ENCODE results near the gene DIS3L.
A peak's percentile ranks its signal among the peaks of the same experiment; 100 is the strongest.
"Not testable (repeated sequence)": the region's sequence is repeated elsewhere in the genome, so short reads cannot be mapped to it uniquely, and the experiment has no call there.

DIS3L gene

DNA sequence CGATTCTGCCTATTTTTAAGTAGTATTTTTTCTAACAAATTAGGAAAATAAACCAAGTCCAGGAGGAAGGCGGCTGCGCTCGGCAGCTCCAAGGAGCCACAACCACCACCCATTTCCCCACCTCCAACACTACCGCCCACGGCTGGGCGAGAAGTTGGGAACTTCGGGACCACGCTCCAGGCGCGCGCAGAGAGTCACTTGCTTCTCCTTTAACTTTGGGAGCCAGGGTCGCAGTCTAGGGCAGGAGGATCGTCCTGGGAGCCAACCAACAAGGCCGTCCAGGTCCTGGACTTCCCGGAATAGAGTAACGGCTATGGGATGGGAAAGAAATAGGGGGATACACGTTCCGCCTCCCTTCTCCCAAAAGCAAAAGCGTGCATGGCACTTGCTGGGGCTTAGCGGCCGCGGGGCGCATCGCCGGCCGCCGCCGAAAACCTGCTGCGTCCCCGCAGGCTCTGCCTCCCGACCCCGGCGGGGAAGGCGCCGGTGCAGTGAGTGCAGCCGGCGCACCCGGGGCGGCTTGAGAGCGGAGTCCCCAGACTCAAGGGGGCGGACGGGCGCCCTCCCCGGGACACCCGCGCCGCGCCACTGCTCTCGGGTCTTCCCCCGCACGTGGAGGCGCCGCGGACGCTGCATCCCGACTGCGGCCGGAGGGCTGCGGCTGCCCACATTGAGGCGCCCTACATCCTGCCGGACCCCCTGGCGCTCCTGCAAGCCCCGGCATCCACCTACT is 40.5 kb upstream of the DIS3L start:
- TF ChIP-seq, protein P1, sequence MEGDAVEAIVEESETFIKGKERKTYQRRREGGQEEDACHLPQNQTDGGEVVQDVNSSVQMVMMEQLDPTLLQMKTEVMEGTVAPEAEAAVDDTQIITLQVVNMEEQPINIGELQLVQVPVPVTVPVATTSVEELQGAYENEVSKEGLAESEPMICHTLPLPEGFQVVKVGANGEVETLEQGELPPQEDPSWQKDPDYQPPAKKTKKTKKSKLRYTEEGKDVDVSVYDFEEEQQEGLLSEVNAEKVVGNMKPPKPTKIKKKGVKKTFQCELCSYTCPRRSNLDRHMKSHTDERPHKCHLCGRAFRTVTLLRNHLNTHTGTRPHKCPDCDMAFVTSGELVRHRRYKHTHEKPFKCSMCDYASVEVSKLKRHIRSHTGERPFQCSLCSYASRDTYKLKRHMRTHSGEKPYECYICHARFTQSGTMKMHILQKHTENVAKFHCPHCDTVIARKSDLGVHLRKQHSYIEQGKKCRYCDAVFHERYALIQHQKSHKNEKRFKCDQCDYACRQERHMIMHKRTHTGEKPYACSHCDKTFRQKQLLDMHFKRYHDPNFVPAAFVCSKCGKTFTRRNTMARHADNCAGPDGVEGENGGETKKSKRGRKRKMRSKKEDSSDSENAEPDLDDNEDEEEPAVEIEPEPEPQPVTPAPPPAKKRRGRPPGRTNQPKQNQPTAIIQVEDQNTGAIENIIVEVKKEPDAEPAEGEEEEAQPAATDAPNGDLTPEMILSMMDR (IDR thresholded peaks at IDR 0.05; ENCODE audit: insufficient read depth, low read depth, low read length, missing control alignments), result no peak
- peak overlapping the region; percentile 21 for H3K4me3 ChIP-seq (ENCODE audit: low read depth, low read length)
- no peak for DNase-seq (ENCODE audit: low read depth)

DNA sequence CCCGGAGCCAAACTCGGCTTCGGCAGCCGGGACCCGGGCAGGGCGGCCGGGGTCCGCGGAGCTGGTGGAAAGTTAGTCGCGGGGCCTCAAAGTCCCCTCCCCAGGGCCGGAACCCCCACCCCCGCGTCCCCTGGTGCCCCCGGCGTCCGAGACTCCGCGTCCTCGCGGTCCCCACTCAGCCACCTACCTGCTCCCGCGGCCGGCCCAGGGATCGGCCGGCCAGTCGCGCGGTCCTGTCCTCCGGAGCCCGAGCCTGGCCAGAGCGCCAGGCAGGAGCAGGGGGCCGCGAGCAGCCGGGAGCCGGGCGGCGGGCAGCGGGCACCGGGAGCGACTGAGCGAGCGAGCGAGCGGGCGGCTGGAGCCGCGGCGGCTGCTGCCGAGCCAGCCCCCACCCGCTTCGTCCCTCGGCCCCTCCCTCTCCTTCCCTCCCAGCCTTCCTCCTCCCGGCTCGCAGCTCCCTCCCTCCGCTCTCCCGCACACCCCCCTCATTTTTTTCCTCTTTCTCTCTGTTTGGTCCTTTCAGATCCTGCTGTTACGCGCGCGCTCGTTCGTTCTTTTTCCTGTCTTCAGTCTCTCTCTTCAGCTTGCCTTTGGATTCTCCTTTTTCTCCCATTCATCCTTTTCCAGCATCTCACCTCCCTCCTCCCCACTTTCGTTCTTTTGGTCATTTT is 39.8 kb upstream of the DIS3L start, which contains the start of gene MEGF11:
MEGF11 (minus strand) TSS at position 333 of the 671 bp plus-strand sequence. CDS start 125,347 bp downstream, outside the sequence.
- TF ChIP-seq, protein P1 (IDR thresholded peaks at IDR 0.05; ENCODE audit: insufficient read depth, low read depth, low read length, missing control alignments), result no peak
- H3K4me3 ChIP-seq (ENCODE audit: low read depth, low read length), result peak within 1 kb of the TSS; percentile 21
- no peak for DNase-seq (ENCODE audit: low read depth)

DNA sequence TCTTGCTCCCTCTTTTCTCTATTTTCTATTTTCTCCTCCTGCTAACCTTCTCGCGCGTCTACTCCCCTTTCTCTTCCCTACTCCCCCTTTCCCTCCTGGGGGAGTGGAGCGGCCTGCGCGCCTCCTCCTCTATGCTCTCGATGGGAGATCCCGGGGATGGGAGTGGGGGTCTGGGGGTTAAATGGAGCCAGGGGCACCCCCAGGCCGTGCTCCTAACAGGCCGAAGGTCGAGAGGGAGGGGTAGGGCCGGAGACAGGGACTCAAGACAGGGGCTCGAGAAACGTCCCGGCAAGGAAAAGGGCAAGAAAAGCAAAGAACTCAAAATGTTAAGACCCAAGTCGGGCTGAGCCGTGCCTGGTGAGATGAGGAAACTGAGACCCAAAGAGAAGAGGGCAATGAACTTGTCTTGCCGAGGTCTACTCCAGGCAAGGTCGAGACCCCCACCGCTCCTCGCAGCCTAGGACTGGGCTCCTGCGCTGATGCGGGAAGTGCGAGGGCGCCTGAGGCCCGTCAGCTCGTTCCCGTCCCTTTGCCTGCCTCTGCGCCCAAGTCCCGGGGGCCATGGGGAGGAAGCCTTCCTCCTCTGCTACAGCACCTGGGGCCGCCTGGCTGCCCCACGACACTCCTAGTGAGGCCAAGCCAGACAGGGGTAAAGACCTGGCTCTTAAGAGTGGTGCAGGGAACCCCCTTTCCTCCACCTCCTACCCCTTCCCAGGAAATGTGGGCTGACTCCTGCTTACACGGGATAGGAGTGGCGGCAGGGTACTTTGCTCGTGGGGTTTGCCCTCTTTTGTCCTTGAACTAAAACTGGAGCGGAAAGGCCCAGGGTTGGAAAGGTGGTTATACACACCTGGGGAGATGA is 39.0 kb upstream of the DIS3L start:
- DNase-seq (ENCODE audit: low read depth), result no peak
- no peak overlapping the region for H3K4me3 ChIP-seq (ENCODE audit: low read depth, low read length)
- TF ChIP-seq, protein P1 (IDR thresholded peaks at IDR 0.05; ENCODE audit: insufficient read depth, low read depth, low read length, missing control alignments), result no peak

DNA sequence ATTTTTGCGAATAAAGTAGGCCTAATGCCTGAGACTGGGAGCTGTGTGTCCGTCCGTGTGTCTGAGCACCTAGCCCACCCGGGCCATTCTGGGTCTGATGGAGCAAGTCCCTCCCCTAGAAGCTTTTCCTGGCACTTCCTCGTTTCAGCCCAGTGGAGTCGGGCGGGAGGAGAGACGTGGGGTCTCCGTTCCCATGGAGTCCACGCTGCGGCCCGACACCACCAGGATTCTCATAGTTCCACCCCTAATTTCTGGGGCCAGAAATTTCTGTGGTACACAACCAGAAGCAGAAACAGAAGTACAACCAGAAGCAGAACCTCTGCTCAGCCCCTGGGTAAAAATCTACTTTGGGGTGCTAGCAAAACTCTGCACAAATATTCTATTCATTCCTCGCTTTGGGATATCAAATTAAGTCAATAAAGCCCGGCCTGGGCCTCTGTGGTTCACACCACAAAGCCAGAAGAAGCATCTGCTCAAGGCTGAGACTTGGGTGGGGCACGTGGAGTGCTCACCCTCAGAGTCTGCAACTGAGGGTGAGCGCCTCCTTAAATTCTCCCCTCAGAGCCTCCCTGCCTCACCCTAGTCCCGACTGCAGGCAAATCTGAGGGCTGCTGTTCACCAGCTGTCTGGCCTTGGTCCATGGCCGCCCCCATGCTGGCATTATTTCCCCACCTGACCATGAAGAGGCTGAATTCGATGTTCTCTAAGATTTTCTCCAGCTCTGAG is 38.3 kb upstream of the DIS3L start:
- DNase-seq (ENCODE audit: low read depth), result no peak
- TF ChIP-seq, protein P1 (IDR thresholded peaks at IDR 0.05; ENCODE audit: insufficient read depth, low read depth, low read length, missing control alignments), result no peak
- H3K4me3 ChIP-seq (ENCODE audit: low read depth, low read length), result no peak overlapping the region

DNA sequence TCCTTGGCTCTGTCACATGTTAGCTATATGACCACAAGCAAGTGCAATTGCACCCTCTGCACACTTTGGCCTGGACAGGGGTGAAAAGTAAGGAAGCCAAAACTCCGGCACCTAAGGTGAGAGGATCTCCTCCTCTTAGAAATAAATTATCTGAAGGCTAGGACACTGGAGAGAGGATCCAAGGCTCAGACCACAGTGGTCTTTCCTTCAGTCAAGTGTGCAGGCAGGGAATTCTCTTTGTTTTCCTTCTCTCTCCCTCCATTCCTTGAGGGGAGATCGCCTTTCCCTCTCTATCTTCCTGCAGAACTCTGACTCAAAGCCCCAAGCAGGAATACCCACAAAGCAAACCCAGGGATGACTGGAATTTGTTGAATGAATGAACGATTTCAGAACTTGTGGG is 36.7 kb upstream of the DIS3L start:
- no peak for DNase-seq (ENCODE audit: low read depth)
- TF ChIP-seq, protein P1 (IDR thresholded peaks at IDR 0.05; ENCODE audit: insufficient read depth, low read depth, low read length, missing control alignments), result no peak
- no peak overlapping the region for H3K4me3 ChIP-seq (ENCODE audit: low read depth, low read length)

DNA sequence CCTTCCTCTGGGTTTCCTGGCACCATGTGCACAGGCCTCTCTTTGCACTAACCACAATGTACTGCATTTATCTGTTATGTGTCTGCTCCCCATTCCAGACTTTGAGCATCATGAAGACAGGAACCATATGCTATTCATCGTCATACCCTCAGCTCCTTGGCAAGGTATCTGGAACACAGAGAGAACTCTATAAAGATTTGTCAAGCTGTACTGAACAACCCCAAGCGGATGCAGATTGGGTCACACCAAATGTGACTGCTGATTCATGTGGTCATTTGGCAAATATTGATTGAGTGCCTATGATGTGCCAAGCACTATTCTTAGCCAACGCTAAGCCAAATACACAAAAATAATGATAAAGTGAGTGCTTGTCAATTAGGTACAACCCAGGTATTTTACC is 32.3 kb upstream of the DIS3L start:
- no peak overlapping the region for H3K4me3 ChIP-seq (ENCODE audit: low read depth, low read length)
- DNase-seq (ENCODE audit: low read depth), result no peak
- TF ChIP-seq, protein P1 (IDR thresholded peaks at IDR 0.05; ENCODE audit: insufficient read depth, low read depth, low read length, missing control alignments), result no peak

DNA sequence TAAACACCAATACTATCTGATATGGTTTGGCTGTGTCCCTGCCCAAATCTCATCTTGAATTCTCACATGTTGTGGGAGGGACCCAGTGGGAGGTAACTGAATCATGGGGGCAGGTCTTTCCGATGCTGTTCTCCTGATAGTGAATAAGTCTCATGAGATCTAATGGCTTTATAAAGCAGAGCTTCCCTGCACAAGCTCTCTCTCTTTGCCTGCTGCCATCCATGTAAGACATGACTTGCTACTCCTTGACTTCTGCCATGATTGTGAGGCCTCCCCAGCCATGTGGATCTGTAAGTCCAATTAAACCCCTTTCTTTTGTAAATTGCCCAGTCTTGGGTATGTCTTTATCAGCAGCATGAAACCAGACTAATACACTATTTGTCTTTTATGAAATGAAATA is 30.5 kb upstream of the DIS3L start:
- DNase-seq (ENCODE audit: low read depth), result not testable (repeated sequence)

More for the DNA sequence above, 30.5 kb upstream of the DIS3L start:
- H3K4me3 ChIP-seq (ENCODE audit: low read depth, low read length), result not testable (repeated sequence)
